GM21526 (cell line): ENCODE measurements around the gene PRR12.

Experiments used
- ATAC-seq: cut with Tn5 transposase; IDR thresholded peaks from one replicate; pipeline ENCODE4 v1.9.1; 2021; ENCODE audit warnings: moderate library complexity; ENCODE audit not compliant: unreplicated experiment, low FRiP score

Gene PRR12

DNA sequence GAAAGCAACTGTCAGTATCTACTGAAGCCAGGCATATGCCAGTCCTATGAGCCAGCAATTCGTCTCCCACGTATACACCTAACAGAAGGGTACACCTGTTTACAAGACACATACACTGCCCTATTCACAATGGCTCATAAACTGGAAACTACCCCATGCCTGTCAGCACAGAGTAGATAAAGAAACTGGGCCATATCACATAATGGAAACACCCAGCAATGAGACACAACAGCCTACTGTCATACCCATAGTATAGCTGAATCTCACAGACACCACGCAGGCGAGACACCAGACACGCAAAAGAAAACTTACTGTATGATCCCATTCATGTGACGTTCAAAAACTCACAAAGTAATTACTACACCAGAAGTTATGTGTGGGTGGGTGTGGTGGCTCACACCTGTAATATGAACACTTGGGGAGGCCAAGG is 26.4 kb upstream of the PRR12 start:
- ATAC-seq = no peak

DNA sequence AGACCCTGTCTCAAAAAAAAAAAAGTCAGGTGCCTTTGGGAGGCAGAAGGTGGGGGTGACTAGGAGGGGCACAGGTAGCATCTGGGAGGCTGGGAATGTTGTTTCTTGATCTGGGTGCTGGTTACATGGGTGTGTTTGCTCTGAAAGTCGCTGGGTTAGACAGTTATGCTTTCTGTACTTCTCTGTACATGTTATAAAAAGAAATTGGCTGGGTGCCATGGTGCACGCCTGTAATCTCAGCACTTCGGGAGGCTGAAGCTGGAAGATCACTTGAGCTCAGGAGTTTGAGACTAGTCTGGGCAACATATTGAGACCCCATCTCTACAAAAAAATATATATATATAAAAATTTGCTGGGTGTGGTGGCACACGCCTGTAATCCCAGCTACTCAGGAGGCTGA is 25.7 kb upstream of the PRR12 start:
- no peak for ATAC-seq

DNA sequence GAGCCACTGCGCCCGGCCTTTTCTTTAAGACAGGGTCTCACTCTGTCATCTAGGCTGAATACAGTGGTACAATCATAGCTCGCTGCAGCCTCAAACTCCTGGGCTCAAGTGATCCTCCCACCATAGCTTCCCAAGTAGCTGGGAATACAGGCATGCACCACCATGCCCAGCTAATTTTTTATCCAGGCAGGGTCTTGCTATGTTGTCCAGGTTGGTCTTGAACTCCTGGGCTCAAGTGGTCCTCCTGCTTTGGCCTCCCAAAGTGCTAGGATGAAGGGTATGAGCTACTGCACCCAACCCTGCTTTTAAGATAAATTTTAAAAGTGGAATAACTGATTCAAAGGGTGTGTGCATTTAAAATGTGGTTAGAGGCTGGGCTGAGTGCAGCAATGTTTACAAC is 24.7 kb upstream of the PRR12 start:
- ATAC-seq = no peak

DNA sequence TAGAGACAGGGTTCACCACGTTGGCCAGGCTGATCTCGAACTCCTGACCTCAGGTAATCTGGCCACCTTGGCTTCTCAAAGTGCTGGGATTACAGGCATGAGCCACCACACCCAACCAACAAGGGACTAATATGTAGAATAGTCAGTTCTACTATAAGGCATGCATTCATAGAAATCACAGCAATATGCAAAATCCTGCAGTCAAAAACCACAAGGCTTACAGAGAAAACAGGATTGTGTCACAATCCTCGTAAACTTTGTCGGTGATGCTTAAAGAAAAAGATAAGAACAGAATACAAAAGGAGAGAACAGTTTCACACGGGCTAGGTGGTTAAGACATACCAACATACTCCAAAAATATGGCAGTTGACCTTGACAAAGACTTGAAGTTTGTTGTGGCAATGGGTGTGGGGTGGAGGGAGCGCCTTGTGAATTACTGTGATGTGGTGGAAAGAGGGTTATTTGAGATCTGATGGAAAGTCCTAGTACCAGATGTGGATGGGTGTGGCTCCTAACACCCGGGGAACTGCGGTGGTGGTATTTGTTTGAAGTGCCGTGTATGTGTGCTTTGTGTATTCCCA is 23.0 kb upstream of the PRR12 start:
- no peak for ATAC-seq

DNA sequence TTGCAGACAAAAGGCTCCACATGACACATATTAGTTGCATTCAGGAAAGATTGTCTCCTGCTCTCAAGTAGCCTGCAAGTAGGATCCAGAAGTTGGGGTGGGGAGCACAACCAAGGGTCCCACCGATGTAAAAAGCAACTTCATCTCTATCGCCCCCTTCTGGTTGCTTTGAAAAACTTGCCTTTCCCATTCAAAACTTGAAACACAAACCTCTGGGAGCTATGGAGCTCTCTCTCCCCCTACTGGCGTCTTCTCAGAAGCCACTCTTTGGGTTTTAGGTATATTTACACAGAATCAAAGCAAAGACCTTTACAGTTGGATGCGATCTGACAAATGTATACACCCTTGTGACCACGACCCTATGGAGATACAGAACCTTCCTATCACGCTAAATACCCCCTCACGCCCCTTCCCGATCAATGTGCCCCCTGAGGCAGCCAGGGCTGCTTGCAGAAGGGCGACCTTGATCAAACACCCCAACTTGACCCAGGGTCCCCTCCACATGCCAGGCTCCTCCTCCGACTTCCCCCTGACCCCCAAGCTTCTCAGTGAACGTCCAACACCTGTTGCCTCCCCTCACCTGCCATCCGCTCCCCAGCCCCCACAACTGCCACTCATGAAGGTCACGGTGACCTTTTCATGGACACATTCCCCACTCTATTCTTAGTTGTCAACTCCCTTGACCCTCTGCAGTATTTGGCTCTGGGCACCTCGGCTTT is 20.7 kb upstream of the PRR12 start:
- no peak for ATAC-seq

DNA sequence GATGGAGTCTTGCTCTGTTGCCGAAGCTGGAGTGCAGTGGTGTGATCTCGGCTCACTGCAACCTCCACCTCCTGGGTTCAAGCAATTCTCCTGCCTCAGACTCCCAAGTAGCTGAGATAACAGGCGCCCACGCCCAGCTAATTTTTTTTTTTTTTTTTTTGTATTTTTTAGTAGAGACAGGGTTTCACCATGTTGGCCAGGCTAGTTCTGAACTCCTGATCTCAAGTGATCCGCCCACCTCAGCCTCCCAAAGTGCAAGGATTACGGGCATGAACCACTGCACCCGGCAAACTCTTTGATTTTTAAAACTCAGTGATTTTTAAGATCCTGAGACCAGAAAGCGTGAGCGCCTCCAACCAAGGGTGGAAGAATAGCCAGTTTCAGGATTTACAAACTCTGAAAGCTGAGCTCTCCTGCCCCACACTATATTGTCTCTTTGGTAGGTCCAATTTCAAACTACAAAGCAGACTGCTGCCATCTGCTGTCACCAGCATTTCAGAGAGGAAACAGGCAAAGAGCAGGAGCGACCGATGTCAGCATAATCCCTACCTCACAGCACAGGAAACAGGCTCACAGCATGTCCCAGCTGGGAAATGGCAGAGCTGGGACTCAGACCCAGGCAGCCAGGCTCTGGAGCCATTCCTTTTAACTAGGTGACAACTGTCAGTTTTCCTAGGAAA is 19.8 kb upstream of the PRR12 start:
- ATAC-seq = no peak

DNA sequence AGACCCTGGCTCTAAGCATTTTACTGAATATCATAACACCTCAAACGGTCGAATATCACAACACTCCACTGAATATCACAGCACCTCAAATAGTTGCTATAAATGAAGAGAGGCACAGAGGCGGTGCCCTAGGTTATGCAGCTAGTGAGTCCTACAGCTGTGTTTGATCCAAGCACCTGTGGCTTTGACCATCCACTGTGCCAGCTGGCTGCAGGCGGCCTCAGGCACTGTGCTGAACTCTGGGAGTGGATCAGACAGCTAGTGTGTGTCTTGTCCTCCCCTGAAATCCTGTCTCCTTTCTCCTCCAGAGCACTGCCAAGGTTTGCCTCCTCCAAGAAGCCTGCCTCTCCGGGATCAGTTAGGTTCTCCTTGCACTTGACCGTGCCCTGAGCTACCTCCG is 18.0 kb upstream of the PRR12 start:
- no peak for ATAC-seq

DNA sequence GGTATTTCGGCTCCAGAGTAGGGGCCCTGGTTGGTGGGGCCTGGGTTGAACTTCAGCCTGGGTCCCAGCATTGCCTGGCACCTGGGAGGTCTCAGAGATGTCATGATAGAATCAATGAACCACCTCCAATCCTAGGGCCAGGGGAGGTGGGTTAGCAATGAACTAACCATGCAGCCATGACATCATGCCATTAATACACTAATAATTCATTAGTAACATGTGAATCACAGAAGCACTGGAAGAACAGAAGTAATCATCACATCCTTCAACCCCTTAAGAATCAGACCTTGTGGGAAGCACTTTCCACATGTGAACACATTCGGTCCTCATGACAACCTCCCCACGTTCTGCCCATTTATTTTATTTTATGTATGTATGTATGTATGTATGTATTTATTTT is 17.6 kb upstream of the PRR12 start:
- no peak for ATAC-seq

DNA sequence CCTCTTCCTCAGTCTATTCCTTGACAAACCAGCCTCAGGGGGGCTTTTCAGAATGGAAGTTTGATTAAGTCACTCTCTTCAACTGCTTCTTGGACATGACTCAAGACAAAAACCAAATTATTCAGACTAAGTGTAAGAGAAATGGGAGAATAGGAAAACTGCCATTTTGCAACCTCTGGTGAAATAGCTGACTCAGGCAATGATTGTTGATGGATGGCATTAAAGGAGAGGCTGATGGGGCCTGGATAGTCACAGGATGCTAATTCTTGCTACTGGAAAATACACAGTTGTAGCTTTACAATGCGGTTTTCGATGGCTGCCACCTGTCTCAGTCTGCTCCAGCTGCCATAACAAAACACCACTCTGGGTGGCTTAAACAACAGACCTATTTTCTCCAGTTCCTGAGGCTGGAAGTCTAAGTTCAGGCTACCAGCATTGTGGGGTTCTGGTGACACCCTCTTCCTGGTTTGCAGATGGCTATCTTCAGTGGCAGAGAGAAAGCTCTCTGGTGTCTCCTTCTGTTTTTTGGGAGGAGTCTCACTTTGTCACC is 16.7 kb upstream of the PRR12 start:
- ATAC-seq = no peak

DNA sequence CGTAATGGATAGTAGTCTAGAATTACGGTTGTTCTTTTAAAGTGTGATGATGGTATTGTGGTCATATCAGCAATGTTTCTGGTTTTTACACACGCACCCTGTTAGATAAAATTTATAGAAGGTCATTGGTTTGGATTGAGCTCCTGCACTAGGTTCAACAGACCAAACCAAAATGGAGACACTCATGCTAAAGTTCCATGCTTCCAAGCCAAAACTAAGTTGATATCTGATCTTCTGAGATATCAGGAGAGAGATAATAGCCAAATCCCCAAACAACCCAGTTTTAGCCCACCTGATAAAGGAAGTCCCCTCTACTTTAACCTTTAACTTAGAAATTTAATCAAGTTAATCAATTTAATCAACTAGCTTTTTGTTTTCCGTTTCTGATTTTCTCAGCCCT is 11.8 kb upstream of the PRR12 start:
- no peak for ATAC-seq

DNA sequence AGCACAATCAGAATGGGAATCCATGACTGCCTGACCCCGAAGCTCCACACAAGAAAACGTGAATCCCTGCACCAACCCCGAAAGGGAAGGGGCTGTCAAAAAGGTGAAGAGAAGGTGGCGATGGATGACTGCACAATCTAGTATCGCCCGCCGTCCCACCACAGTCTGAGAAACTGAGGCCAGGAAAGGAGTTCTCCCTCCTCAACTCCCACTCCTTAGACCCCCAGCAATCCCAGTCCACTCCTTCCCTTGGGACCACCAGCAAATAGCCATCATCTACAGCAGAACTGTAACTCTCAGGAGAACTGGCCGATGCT is 11.1 kb upstream of the PRR12 start:
- ATAC-seq = peak; percentile 7

DNA sequence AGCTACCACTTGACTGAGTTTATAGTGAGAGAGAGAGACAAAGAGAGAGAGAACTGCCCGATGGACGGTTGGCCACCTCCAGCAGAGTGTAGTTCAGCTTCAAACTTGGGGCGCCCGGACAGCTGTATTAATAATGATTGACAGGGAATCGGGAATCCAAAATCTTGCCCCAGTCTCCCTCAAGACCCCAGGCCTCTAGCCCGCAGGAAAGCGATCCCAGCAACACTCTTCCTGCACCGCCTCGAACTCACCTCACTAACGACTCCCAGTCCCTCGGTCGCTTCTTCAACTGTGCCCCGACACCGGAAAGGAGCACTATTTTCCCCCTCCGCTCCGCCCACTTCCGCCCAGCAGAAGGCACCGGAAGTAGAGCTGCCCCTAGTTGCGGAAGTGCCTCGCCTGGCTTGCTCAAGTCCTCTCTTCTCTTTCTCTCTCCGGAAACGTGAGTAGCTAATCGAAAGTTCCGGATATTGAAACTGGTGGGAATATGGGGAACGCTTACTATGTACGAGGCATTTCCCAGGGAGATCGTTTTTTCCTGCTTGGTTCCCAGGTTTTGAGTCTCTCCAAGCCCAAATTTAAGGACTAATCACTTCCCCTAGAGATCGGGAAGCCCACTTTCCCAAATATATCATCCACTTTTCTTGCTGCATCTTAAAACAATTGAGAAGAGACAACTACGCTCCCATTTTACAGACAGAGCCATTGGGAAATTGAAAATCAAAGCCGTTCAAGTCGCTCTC is 10.5 kb upstream of the PRR12 start, which contains the start of gene NOSIP:
NOSIP (minus strand) TSS at position 293 of the 743 bp plus-strand sequence. CDS start 19,865 bp downstream, outside the sequence.
- peak; percentile 67 for ATAC-seq

DNA sequence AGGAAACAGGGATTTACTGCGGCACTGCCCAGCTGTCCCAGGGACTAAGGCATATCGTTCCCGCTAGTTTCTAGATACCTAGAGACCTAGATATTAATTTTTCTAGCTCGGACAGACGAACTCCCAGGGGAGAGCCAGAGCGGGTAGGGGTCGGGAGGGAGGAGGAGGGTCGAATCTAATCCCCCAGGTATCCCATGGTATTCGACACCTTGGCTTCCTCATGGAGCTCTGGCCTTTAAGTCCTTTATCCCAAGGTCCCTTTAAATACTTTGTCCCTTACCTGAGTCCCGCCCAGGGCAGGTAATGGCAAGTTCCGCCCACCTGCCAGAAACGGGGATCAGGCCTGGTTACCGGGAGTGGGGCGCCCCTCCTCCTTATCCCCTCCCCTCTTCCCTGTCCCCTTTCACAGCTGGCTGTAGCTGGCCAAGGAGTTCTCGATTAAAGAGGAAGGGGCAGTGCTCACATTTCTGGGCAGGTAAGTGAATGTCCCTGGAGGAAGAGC is 9.9 kb upstream of the PRR12 start, which contains the start of gene PRRG2:
PRRG2 (plus strand) TSS at position 310 of the 502 bp plus-strand sequence. CDS start 1,904 bp downstream, outside the sequence.
- ATAC-seq = no peak

DNA sequence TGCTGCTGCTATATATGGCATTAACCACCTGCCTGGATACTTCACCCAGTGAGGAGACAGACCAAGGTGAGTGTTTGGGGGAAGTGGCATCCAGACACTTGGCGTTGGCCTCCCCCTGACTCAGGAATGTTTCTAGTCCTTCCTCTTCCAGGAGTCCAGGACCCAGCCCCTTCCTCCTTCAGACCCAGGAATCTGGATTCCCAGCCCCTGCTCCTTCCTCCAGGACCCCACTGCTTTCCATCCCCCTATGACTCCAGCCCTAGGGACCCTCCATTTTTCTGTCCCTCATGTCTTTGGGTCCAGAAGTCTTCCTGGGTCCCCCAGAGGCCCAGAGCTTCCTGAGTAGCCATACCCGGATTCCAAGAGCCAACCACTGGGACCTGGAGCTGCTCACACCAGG is 7.7 kb upstream of the PRR12 start:
- no peak for ATAC-seq

DNA sequence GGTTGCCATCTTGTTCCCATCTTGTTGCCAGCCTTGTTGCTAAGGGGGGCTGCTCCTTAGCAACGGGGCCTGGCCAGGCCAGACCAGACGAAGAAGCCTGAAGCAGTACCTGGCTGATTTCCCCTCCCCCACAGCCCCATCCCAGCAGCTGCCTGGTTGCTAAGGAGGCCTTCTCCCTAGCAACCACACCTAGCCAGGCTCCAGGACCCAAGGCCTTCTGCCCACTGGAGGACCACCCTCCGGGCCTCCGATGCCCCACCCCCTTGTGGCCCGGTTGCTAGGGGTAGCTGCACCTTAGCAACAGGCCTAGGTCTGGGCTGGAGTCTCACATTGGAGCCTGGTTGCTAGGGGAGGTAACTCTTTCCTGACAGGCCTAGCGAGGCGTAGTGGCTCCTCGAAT is 6.0 kb upstream of the PRR12 start:
- no peak for ATAC-seq

DNA sequence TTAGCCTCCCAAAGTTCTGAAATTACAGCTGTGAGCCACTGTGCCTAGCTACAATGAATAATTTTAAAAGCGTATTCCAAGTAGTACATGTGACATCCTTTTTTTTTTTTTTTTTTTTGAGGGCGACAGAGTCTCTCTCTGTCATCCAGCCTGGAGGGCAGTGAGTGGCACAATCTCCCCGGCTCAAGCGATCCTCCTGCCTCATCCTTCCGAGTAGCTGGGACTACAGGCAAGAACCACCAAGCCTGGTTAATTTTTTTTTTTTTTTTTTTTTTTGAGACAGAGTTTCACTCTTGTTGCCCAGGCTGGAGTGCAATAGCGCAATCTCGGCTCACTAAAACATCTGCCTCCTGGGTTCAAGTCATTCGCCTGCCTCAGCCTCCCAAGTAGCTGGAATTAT is 3.8 kb upstream of the PRR12 start:
- ATAC-seq = no peak

DNA sequence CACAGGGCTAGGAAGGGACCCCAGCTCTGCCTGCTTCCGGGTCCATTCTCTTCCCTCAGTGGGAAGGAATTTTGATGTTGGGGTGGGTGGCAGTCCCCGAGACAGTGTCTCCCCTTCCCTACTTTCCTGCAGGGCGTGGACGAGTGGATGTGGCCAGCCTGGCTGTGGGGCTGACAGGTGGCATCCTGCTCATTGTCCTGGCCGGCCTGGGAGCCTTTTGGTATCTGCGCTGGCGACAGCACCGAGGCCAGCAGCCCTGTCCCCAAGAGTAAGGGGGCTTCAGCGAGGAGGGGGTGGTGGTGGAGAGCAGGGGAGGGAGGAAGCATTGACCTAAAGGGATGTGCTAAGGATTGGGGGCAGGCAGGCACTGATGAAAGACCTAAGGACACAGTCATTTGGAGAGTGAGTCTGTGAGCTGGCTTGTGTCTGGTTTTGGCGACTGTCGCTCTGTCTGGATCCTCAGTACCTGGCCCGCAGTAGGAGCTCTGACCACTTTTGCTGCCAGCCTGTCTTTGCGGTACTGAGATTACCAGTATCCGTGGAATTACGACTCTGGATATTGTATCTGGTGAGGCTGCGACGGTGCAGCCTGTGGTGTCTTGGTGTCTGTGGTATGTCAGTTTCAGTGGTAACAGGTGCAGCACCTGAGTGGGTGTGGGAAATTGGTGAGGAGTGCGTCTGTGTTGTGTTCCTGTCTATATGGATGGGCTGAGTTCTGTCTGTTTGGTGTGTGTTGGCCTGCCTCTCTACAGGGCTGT is 2.4 kb upstream of the PRR12 start:
- no peak for ATAC-seq

DNA sequence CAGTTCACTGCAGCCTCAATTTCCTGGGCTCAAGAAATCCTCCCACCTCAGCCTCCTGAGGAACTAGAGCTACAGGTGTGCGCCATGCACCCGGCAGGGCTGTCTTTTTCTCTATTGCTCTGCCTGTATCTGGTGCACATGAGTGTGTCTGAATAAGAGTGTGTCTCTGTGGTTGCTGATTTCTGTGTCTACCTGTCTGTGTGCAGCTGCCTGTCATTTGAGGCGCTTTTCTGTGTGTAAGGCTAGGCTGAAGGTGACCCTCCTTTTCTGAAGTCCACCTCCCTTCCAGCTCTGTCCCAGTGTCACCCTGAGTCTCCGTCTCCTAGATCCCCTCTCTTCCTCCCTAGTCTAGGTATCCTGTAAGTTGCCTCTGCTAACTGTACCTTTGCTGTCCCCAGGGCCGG is 1.5 kb upstream of the PRR12 start:
- no peak for ATAC-seq

DNA sequence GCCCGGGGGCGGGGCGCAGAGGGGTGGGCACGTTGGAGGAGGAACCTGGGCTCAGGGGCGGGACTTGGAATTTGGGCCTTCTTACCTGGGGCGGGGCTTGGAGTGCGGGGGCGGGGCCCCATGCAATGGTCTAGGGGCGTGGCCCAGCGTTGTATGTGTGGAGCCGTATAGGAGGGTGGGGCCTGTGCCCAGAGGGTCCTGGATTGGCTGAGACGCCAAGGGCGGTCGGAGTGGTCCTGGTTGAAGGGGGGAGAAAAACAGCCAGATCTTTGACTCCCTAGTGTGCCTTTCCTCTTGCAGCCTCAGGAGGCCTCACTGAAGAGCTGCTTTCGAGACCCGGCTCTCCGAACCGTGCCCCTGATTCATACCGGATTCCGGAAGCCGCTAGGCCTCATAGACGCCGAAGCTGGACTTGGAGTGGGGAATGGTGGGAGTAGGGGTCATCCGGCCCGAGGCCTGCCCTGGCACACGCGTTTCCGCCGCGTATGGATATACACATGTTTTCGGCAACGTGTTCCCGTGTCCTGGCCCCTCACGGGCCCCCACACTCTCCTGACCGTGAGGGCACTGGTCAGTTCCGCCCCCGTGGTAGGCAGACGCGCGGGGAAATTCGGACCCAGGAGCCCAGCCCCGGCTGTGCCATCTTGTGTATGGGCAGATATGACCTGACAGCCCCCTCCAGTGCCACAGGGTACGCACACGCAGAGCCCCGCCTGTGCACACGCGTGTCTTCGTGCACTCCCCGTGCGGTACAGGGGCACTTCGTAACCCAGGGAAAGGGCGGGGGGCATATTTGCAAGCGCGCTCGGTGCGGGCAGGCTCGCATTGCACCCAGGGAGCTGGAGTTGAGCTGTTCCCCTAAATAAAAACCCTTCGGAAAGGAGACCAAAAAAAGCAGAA is 661 bp upstream of the PRR12 start:
- ATAC-seq = peak; percentile 44
